NCI-H1436 treated with DMSO at 0.1 percent for 48 hours (cell line): Measurements from ENCODE around the gene LLPH.

ENCODE experiments used
- DNase-seq: peaks from one replicate; lab custom pipeline; 2025; lab: John Stamatoyannopoulos, UW

LLPH gene

DNA sequence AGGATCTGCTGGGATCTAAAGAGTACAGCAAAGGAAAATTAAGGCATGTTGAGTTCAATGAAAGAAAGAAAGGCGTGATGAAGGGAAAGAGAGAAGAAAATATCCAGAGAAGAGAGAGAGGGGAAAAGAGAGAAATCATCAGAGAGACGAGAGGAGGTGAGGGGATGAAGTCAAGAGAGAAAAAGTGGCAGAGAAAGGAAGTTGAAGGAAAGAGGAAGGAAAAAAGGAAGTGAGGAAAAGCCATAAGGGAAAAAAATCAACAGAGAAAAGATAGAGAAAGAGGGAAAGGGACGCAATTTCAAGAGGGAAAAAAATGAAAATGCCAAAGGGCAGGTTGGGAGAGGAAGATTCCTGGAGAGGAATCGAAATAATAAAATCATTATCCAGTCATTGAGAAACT lies 40.4 kb downstream of the LLPH start:
- no peak for DNase-seq

DNA sequence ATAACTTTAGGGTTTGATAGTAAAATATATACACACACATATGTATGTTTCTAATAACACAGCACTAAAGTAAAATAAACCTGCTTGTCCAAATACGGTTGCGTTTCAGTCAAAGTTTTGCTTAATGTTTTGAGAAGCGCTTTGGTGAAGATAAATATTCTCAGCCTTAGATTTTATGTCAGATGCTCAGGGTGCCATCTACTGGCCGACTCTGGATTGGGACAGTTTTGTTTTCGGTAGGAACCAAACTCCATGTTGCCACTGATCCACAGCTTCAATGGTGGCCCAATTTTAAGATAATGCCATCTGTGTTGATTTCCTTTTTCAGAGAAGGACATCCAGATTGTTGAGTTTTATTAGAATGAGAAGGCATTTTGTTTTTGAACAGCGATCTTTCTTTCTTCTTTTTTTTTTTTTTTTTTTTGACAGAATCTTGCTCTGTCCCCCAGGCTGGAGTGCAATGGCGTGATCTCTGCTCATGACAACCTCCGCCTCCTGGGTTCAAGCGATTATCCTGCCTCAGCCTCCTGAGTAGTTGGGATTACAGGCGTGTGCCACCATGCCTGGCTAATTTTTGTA lies 43.1 kb downstream of the LLPH start:
- no peak for DNase-seq

DNA sequence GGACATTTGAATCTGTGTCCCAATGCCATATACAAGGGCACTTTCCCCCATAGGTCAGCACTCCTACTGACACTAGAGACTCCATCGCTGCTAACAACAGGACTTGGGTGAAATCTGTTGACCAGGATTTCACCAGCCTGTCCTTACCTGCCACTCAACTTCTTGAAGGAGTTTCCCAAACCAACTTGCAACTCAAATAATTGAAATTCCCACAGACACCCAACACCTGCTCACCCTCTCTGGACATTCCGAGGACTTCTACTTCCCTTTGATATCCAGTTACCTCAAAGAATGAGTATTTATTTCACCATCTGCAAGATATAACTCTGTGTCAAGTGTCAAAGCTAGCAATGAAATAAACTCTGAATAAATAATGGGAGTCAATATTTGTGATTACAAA lies 44.6 kb downstream of the LLPH start:
- DNase-seq = no peak

DNA sequence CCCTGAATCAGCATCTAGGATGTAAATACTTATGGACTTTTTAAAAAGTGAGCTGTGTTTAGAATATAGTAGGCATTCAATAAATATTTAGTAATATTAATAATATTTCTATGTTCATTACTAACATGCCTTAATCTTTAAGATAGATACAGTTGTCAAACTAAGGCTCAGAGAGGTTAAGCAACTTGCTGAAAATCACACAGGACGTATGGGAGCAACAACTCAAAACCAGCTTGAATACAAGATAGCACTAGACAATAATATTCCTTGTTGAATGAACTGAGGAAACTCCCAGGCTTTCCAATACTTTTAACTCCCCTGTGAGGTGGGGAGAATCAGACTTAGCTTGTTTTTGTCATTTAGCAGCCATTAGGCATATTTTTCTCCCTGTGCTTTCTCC lies 45.3 kb downstream of the LLPH start:
- no peak for DNase-seq

DNA sequence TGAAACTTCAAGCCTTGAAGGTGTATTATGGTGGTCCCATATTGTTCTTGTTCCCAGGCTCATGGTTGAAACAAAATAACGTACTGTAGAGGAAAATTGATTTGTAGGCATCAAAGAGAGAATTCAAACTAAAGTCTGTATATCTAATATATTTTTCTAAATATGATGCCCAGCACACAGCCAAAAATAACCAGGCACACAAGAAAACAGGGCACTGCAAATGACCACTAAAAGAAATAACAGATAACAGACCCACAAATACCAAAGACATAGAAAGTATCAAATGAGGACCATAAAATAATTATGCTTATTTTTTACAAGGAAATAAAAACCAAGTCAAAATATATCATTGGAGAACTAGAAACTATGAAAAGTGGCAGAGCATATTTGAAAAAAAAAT lies 46.8 kb downstream of the LLPH start:
- DNase-seq = no peak

DNA sequence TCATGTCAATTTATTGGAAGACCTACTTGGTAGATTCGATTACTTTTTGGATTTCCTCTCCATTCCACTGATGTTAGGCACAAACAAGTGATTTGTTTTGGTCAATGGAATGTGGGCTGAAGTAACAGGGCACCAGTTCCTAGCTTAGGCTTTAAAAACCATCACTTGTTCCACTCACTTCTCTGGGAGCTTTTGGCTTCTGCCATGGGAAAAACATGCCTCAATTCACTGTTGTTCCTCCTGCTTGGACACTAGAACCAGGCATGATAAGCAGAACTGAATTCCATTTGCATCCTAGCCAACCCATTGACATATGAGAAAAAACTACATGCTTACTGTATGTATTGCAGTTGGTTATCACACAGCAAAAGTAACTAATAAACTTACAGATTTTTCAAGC lies 47.8 kb downstream of the LLPH start:
- DNase-seq = no peak

DNA sequence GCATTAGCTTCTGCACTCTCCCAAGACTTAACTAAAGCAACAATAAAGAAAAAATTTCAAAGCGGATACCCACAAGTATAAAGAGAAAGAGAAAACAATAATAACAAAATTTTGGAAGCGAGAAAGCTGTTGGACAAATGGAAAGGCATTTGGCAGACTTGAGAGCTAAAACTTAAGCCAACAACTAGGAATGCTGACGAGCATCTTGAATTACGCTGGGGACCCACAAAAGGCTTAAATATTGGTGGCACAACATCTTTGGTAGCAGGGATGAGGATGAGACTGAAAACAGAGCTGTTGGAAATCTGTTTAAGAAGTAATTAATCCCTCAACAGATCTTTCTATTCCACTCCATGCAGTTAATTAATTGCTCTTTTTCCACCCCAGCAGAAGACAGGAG lies 49.8 kb downstream of the LLPH start:
- no peak for DNase-seq

DNA sequence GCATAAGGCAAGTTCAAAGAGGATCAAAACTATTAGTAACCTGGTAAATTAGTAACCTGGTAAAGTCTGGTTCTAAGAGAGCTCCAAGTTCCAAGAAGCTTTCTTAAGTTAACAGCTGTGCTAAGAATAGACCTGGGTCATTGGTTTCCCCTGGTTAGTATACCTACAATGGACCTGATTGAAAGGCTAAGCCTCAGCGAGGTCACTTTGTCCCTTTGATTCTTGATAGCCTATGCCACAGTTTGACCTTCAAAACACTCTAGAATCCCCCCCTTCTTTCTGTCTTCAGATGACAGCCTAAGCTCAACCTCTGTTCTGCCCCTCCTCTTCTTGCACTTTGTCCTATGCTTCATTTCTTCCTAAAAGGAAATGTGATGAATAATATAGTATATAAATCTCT lies 53.0 kb downstream of the LLPH start:
- no peak for DNase-seq

DNA sequence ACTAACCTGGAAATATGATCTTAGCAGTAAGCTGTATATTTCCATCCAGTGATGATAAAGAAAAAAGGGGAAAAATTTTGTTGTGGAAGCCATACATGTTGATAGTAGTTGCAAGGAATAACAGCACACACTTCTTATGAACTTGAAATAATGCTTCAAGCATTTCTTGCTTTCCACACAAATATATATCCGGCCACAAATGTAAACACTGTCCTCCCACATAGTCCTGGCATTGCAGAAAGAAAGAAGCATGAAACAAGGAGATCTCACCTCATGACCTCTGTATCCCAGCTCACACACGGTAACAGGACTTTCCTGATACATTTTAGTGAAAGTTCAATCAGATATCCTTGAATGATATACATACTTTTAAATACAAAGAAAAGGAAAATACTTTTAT lies 56.0 kb downstream of the LLPH start:
- DNase-seq = no peak

DNA sequence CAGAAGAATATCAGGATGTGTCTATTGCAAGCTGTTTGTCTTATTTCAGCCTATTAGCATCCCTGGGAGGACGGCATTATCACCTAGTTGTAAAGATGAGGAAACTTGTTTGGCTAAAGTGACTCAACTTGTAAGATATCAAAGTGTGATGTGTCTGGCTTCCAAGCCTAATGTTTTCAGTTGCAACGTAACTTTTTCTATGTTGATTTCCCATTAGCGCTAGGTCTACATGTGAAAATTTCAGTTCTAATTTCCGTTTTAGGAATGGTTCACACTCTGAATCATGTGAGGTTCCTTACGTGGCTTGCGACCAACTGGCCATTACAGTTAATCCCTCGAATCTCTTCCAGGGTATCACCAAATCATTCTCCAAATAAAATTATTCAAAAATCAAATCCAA lies 58.0 kb downstream of the LLPH start:
- no peak for DNase-seq

DNA sequence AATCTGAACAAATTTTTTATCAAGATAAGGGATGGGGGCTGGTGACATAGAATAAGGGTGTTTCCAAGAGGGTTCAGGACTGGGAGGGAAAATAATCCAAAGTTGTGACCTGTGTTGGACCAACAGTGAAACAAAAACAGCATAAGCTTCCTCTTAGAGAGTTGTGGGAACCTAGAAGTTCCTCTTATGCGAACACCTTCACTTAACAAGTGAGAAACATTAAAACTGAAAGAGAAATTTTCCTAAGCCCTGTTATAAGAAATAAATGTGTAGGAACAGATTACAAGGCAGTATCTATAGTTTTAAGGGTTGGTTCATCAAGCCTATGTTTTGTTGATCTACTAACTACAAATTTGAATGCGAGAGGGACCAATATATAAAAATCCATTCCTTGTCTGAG lies 58.4 kb downstream of the LLPH start:
- no peak for DNase-seq

DNA sequence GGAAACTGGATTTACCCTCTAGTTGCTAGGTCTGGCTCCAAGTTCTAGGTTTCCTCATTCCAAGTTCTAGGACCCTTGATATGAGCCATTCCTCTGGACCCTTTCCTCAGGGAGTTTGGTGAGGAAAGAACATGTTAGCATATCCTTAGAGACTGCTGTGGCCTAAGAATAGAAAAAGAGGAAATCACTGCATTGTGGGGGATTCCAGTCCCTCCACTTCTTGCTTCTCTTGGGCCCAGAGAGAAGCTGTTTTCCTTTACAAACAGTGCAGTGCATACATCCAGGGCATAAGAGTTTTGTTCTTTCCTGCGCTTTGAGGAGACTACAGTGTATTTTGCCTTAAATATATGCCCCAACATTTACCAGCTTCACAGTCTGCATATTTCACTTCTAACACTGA lies 59.0 kb downstream of the LLPH start:
- no peak for DNase-seq

DNA sequence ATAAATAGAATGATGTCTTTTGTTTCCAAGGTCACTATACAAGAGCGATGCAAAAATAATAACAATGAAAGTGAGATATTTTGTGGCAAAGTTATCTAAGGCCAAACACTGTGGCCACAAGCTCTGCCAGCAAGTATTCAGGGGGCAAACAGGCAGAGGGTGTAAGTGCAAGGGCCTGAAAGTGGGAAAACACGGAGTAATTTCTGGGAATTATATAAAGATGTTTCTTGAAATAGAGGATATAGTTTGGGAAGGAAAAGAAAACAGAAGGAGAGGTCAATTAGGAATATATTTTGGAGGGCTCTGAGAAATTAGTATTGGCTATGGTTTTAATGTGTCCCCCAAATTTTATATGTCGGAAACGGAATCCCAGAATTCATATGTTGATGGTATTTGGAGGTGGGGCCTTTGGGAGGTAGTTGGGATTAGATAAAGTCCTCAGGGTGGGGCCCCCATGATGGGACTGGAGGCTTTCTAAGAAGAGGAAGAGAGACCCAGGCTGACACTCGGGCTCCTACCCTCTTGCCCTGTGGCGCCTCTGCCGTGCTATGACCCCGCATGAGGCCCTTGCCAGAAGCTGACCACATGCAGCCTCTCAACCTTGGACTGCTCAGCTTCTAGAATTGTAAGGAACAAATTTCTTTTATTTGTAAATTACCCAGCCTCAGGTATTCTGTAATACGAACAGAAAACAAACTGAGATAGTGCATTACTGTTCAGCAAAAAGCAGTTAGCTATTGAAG lies 60.0 kb downstream of the LLPH start:
- no peak for DNase-seq

DNA sequence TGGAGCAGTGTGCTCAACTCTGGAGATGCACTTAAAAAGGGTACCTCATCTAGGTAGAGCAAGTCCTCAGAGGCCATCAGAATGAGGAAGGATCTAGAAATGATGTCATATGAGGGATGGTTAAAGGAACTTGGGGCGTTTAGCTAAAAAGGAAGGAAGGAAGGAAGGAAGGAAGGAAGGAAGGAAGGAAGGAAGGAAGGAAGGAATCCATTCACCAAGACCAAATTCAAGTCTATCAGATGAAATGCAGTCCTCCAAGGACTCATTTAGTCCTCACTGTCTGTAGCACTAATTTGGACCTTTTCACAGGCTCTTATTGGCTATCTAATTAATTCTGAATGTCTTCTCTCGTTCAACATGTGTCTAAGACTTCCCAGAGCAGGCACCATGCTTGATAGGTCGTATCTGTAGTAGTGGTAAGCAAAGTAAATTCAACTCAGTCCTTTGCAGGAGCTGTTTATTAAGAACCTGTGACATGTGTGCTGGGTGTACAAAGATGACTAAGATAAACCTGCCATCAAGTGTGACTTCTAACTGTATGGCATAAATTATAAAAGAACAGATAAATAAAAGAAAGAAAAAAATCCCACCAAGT lies 63.5 kb downstream of the LLPH start:
- no peak for DNase-seq
